GM23338 (cell line): ENCODE data around the gene TMTC2. TPM values are rescaled to one million over a fixed set of nuclear protein-coding genes. Genes with fewer than 3 reads are reported as not detected.

Experiments
- JUNB ChIP-seq: IDR thresholded peaks from one replicate; pipeline ENCODE4 v1.6.1; 2016; ENCODE audit warnings: antibody characterized with exemption; ENCODE audit not compliant: unreplicated experiment
- NANOG ChIP-seq: IDR thresholded peaks from 2 replicates; pipeline ENCODE4 v1.6.1; 2016; ENCODE audit warnings: antibody characterized with exemption, borderline replicate concordance
- STAT1 ChIP-seq: IDR thresholded peaks from one replicate; pipeline ENCODE4 v1.6.1; 2016; ENCODE audit warnings: antibody characterized with exemption; ENCODE audit not compliant: unreplicated experiment
- ZNF114 ChIP-seq: fragments of 250-450 bp; sonication (Bioruptor Pico); IDR thresholded peaks from 2 replicates; pipeline ENCODE4 v1.5.0; 2020; ENCODE audit warnings: mild to moderate bottlenecking, moderate library complexity
- ZNF331 ChIP-seq: fragments of 250-450 bp; sonication (Bioruptor Pico); IDR thresholded peaks from 2 replicates; pipeline ENCODE4 v1.5.0; 2020; ENCODE audit warnings: low read depth, mild to moderate bottlenecking, moderate library complexity
- ZNF462 ChIP-seq: fragments of 250-450 bp; sonication (Bioruptor Pico); IDR thresholded peaks from 2 replicates; pipeline ENCODE4 v1.5.0; 2020; ENCODE audit warnings: mild to moderate bottlenecking, moderate library complexity
- polyA plus RNA-seq: library from polyadenylated mRNA; unstranded; fragments of >200 nt; fragmentation: Nextera tagmentation; extraction: Ambion mirVana; gene quantifications from 2 replicates; pipeline ENCODE4 v1.2.1, GENCODE V29; 2016
- total RNA-seq: library from RNA; depleted of rRNA; stranded (reverse); fragments of >200 nt; shearing (Covaris generic); gene quantifications from 2 replicates; pipeline ENCODE4 v1.2.3, GENCODE V29; 2014
- TF ChIP-seq, protein P1 (sequence below), 2 experiments: fragments of 200-600 bp in 1 of 2; sonication (generic) in 1 of 2; conservative IDR thresholded peaks; 2 replicates each; pipeline versions ENCODE4 v1.5.1 to v1.6.1; 2016 to 2017; ENCODE audit warnings: antibody characterized with exemption in 2 of 2, low read depth in 2 of 2, mild to moderate bottlenecking in 2 of 2, moderate library complexity in 1 of 2

Gene TMTC2
- total and polyA plus RNA-seq, 2 experiments from 2014 or later: 0.57 to 6.5 TPM

DNA sequence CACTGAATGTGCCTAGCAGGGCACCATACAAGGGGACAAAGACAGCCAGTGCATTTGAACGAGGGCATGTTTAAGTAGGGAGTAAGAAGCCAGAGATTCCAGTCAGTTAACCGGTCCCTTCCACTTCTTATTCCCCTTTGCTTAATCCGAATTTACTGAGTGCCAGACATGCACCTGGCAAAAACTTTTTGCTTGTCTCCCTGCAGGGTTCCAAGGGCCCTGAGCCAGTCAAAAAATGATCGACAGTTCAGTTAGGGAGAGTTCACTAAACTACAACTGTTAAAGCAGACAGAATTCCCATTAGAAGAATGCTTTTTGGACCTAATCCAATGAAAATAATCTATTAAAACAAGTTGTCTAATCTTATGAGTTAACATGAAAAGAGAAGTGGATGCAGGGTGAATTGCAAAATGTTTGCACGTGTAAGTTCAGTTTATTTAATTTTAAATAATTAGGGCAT lies 193.8 kb downstream of the TMTC2 start (continued):
- TF ChIP-seq, protein P1, sequence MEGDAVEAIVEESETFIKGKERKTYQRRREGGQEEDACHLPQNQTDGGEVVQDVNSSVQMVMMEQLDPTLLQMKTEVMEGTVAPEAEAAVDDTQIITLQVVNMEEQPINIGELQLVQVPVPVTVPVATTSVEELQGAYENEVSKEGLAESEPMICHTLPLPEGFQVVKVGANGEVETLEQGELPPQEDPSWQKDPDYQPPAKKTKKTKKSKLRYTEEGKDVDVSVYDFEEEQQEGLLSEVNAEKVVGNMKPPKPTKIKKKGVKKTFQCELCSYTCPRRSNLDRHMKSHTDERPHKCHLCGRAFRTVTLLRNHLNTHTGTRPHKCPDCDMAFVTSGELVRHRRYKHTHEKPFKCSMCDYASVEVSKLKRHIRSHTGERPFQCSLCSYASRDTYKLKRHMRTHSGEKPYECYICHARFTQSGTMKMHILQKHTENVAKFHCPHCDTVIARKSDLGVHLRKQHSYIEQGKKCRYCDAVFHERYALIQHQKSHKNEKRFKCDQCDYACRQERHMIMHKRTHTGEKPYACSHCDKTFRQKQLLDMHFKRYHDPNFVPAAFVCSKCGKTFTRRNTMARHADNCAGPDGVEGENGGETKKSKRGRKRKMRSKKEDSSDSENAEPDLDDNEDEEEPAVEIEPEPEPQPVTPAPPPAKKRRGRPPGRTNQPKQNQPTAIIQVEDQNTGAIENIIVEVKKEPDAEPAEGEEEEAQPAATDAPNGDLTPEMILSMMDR (conservative IDR thresholded peaks at IDR 0.05; ENCODE audit: low read depth in 2 of 2): no peak
- TF ChIP-seq NANOG: no peak
- TF ChIP-seq JUNB: no peak
- TF ChIP-seq ZNF462: no peak
- no peak for TF ChIP-seq STAT1
- no peak for TF ChIP-seq ZNF331
- TF ChIP-seq ZNF114: no peak
